ENCODE data around the gene REXO1. TPM values are rescaled to one million over a fixed set of nuclear protein-coding genes. Genes with fewer than 3 reads are reported as not detected.

The REXO1 gene
- total and polyA plus RNA-seq, 9 of the 15 experiments (the other 6 are each of a cell fraction or from before 2014, with no cell fraction given) = 0.04 to 63.3 (median 15.8) TPM

- TF ChIP-seq TSHZ1 (CRISPR knock-in tag; IDR thresholded peaks at IDR 0.05) (no peak), BRF1 (IDR thresholded peaks at IDR 0.05; ENCODE audit: borderline replicate concordance, extremely low read depth, insufficient read length) (no peak), SIN3B (IDR thresholded peaks at IDR 0.05; ENCODE audit: low read depth) (no peak), ZNF778 (CRISPR knock-in tag; IDR thresholded peaks at IDR 0.05) (no peak), EZH2 (IDR thresholded peaks at IDR 0.05; ENCODE audit: borderline replicate concordance, low read depth, low read length) (no peak), ZNF274 (IDR thresholded peaks at IDR 0.05; ENCODE audit: borderline replicate concordance, low read depth, low read length) (no peak), PURB (CRISPR knock-in tag; IDR thresholded peaks at IDR 0.05; ENCODE audit: low read depth) (no peak), HDAC3 (IDR thresholded peaks at IDR 0.05; ENCODE audit: borderline replicate concordance, partially characterized antibody) (no peak), PCBP1 (IDR thresholded peaks at IDR 0.05; ENCODE audit: low read depth, low read length, poor library complexity, severe bottlenecking) (no peak), ZNF695 (CRISPR knock-in tag; IDR thresholded peaks at IDR 0.05) (no peak), BCLAF1 (IDR thresholded peaks at IDR 0.05; ENCODE audit: borderline replicate concordance in 1 of 2, control insufficient read depth in 1 of 2, low read depth in 2 of 2, low read length in 1 of 2) (no peak)
These were observed 7.6 kb upstream of the REXO1 start (continued) for GRCh38 chr19:1855828-1856255.

Measured in K562 (cell line).